GM21619 (cell line): ENCODE measurements around the gene PTPN14.

ENCODE experiments used
- ATAC-seq: cut with Tn5 transposase; IDR thresholded peaks from one replicate; pipeline ENCODE4 v1.9.1; 2021; ENCODE audit not compliant: unreplicated experiment

PTPN14 gene

DNA sequence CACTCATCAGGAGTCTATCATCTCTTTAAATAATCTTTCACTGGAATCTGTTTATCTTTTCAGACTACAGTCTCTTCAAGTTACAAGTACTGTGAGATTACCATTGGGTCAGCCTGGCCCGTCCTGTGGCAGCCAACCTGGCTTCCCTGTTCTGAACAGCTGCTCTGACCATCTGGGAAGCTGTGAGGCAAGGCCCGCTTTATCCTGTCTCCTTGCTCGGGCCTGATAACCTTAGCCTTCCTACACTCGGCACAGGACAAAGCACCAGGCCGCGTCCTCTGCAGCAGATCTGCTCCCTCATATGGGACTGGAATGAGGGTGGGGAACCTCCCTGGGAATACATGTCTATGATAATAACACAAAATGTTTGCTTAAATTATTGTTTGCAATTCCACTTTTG lies 113.3 kb downstream of the PTPN14 start:
- no peak for ATAC-seq

DNA sequence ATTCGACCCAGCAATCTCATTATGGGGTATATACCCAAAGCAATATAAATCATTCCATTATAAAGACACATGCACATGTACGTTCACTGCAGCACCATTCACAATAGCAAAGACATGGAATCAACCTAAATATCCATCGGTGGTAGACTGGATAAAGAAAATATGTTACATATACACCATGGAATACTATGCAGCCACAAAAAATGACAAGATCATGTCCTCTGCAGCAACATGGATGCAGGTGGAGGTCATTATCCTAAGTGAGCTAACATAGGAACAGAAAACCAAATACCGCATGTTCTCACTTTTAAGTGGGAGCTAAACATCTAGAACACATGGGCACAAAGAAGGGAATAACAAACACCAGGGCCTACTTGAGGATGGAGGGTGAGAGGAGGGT lies 115.5 kb downstream of the PTPN14 start:
- no peak for ATAC-seq

DNA sequence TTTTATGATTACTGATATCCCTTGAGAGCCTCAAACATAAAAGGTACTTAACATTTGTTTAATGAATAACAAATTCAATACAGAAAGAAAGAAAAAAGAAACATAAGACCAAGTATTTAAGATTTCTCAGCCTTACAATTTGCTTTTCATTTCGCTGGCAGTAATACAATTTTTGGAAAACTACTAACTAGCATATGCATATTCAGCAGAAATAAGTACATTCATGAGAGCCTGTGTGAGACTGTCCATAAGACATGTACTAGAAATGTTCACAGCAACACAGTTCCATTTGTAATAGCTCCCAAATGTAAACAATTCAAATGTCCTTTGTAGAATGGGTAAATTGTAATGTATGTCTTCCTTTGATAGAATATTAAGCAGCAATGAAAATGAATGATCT lies 119.2 kb downstream of the PTPN14 start:
- ATAC-seq, result no peak

DNA sequence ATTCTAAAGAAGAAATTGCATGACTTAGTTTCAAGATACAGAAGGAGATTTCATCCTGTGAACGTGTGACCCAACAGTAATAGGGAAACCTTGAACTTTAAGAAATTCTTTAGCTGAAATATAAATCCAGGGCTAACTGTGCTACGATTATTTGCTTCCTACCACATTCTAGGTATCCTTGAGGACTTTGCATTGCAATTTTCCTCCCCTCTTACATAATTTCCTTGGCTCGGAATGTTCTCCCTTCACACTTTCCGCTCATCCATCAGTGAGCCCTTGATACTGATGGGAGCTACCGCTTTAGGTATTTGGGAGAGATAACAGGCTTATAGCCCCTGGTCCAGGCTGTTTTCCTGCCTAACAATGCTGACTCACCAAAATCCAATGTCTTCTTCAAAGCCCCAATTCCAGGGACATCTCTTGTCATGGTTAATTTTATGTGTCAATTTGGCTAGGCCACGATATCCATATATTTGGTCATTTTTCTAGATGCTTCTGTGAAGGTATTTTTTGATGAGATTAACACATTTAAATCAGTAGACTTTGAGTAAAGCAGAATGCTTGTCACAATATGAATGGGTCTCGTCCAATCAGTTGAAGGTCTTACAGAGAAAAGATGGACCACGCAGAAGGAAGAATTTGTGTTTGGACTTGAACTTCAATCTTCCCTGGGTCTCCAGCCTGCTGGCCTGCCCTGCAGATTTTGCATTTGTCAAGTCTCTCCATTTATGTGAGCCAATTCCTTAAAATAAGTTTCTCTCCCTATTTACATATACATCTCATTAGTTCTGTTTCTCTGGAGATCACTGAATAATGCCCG lies 121.2 kb downstream of the PTPN14 start:
- no peak for ATAC-seq

DNA sequence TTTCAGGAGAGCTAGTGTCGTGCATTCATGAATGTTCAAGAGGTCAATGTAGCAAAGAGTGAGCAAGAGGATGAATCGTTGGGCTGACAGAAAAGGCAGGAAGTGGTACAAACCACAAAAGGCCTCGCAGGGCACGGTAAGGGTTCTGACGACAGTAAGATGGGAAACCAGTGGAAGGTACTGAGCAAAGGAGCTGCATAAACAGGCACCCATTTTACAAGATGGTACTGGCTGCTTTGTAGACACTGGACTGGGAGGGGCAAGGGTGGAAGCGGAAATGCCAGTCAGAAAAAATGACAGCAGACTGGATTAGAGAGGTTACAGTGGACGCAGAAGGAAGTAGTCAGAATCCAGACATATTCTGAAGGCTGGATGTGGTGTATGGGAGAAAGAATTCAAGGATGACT lies 123.5 kb downstream of the PTPN14 start:
- ATAC-seq, result peak; percentile 98

DNA sequence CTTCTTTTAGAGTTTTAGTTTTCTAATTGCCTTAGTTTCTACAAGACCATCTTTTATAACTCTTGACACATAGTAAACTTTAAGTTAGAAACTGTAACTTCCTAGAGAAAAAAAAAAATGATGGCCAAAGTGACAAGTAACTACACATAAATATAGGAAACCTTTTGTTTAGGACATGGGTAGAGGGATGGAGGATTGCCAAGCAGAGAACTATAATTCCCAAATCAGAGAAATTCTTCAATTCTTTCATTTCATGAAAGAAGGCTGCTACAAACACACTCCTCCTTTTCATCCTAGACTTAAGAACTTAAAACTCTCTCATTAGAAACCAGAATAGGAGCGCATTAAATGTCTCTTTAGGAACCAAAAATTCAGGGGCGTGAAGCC lies 125.0 kb downstream of the PTPN14 start:
- ATAC-seq, result no peak

DNA sequence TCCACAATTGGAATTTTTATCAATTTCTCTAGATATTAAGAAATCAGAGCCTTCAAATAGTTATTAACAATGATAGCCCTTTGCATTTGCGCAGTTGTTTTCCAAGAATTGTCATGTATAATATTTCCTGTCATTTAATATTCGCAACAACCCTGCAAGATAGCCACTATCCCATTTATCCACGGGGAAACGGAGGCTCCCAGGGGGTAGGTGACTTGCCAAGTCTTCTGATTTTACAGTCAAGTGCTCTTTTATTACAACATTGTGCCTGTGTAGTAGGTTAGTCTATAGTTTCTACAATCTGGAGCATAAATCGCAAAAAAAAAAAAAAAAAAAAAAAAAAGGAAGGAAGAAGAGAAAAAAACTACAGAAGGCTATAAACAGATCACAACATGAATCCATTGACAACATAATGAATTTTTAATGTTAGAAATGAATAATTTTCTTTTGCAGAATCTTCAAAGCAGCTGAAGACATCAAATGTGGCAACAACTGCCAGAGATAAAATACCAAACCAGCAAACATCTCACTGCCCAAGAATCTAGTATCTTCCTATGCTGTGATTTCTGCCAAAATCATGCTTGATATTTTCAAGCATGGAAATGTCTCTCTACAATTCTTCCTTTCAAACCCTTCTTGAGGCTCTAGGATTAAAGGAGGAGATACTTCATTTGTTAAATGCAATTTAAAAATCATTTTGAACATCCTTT lies 125.5 kb downstream of the PTPN14 start:
- no peak for ATAC-seq

DNA sequence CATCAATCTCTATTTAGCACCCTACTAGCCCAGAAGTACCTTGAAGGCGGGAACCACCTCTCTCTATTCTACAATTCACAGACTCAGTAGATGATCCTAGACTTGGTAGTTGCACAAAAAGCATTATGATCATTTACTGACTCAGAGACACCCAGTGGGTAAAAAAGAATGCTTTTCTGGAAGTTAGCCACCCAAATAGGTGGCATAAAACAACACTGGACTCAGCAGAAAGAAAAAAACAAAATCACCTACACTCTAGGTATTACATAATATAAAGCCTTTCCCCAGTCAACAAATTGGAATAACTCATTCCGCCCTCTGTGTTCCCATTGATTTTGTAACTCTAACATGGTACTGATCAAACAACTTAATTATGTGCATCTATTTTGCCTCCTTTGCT lies 126.3 kb downstream of the PTPN14 start:
- no peak for ATAC-seq

DNA sequence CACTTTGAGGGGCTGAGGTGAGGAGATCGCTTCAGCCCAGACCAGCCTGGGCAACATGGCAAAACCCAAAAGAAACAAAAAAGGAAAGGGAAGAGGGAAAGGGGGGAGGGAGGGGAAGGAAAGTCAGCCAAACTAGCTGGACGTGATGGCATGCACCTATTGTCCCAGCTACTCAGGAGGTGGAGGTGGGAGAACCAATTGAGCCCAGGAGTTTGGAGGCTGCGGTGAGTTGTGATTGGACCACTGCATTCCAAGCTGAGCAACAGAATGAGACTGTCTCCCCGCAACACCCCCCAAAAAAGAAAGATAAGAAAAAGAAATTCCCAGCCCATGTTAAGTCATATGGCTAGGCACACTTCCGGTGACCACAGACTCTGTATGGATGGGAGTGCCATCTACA lies 128.4 kb downstream of the PTPN14 start:
- ATAC-seq, result no peak

DNA sequence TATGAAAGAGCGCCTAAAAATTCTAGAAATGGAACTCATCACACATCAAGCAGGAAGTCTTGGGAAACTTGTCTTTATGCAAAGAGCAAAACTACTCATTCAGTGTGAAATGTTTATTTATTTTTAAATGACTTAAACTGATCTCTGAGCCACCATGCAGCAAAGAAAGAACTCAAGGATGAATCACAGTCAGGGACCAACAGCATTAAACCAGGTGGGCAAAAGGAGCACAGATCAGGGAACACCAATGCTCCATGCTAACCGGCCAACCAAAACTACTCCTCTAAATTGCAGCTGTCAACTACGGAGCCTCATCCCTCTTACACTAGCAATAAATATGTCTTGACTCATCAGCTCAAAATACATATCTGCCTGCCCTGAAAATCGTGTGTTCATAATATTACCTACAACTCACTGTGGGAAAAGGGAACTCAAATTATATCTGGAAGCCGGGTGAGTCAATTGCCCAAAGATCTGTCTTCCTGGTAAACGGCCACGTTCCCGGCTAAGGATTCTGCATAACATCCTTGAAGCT lies 129.2 kb downstream of the PTPN14 start:
- ATAC-seq, result no peak

DNA sequence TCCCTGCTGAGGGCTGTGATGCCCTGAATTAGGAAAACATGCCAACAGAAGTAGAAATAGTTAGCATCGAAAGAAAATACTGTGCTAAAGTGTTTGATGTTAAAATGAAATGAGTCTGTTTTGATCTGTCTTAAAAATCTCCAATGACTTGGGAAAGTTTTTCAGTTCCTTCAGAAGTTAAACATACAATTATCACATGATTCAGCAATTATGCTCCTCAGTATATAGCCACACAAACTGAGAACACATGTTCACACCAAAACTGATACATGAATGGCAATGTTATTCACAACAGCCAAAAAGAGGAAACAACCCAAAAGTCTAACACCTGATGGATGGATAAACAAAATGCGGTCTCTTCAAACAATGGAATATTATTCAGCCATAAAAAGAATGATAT lies 130.6 kb downstream of the PTPN14 start:
- ATAC-seq, result no peak

DNA sequence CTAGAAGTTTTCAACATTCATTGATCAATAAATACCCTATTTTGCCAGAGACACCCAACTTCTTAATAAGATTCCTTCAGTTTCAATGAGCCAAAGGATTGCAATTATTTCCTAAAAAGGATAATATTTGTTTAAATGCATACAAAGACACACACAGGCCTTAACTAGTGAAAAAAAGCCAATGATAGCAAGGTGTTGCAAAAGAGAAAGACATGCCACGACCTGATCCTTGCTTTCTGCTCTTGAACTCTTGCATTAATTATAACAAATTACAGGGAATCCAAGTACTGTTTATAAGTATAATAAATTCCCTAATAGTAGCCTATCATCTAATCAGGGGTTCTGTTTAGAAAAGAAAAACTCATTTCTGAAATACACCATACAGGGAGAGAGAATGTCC lies 131.1 kb downstream of the PTPN14 start:
- no peak for ATAC-seq

DNA sequence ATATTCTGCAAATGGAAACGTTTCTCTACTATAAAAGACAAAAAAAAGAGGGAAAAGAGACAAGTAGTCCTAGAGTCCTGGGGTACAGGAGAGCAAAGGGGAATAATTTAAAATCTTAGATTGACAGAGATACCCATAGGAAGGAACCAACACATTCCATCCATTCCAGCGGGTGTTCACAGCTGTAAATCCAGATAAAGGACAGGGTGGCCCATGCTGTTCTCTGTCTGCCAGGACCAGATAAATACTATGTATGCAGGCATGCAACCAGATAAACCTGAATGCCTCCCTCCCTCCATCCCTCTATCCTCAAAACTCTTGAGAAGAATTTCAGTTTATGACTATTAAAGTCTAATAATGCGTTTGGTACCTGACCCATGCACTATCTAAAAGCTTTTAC lies 131.8 kb downstream of the PTPN14 start:
- ATAC-seq, result no peak

DNA sequence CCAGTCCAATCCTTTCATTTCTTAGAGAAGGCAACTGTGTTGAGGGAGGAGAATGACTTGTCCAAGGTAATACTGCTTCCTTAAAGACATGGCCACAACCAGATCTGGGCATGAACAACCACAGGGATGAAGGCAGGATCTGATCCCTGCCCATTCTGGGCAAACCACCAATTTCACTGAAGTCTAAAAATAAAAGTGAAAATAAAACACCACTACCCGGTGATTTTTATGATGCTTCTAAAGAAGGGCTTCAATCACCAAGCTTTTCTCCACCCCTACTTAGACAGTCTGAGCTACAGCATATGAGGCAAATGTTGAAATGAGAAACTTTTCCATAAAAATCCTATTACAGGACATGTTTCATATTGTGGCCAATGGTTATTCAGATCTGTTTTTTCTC lies 133.0 kb downstream of the PTPN14 start:
- ATAC-seq, result no peak

DNA sequence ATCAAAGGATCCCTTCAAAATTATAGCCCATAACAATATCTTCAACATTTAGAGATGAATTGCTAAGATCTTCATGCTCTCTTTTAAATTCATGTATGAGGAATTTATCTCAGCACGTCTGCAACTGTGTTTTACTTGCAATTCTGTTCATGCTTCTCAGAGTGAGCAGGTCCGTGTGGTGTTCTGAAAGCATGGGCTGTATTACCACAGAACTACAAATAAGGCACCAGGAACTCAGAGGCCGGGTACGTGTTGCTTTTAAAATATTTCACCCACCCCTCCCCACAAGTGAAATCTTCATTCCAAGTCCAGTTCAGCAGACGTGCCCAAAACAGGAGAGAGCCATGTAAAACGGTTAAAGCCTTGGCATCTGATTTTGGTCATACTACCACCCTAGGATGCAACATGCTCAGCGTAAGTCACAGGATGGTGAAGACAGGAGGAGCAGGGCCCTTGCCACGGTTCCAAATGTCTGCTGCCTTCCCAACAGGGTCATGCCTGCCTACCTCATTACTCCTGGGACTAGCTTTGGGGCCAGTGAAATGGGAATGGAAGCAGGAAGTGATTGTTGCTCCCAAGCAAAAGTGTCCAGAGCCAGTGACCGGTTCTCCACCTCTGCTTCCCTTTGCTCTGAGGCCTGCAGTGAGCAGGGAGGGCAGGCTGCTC lies 133.7 kb downstream of the PTPN14 start:
- no peak for ATAC-seq

DNA sequence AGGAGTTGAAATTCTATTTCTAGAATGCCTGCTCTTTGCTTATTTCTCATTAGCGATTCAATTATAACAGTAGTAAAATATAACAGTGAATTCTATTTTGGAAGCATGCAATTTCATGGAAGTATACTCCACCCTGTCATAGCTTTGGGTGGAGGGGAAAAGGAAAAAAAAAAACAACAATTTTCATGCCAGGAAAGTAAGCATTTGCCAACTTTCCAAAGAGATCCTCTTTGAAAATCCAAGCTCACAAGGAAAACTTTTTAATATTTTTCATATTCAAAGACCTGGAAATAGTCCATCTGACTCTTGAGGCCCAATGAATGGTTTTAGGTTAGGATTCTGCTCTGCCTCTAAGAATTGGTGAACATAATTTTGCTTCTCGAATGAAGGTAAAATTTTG lies 134.5 kb downstream of the PTPN14 start:
- ATAC-seq, result no peak

DNA sequence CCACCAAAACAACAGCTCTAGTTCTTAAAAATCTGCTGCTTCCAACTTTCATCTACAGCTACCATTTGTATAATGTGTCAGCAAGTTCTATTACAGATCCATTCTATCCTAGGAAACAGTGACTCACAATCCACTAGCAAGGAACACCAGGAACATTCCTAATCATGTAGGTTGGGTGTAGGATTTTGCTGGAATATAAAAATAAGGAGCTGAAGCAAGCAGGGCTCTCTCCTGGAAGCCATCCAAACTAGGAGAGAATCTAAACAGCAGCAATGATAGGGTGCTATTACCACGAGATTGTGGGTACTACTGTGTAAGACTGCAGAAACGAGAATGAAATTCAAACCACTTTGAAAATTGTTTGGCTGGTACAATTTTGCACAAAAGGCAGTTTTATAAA lies 135.0 kb downstream of the PTPN14 start:
- no peak for ATAC-seq

DNA sequence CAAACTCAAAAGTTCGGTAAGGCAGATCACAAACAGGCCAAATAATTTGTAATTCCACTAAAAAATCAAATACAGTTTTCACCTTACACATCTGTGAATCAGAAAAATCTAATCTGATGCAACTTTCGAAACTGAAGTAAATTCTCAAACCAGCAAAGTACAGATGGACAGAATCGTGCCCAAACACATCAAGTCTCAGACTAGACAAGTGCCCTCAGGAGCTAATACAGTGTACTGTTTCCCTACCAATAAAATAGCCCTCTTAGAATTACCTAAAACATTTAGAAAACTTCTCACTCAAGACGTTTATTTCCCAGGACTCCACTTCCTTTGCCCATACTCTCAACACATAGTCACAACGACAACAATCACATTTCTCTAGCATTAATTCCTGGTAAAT lies 136.3 kb downstream of the PTPN14 start:
- ATAC-seq, result no peak

DNA sequence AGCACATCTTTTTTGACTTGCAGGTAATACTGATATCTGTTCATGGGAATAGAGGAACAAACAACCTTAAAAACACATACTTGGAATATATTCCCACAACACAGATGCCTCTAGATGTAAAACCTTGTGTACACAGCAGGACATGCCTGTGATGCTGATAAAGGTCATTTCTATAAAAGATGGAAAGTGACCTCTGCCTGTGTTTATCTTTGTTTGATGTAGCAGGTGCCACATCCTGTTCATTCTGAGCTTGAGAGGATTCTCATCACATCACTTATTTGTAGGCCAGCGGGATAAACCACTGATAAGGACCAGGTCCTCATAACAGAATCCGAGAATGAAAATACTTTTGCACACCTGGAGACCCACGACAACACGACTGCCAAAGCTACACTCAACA lies 136.7 kb downstream of the PTPN14 start:
- ATAC-seq, result no peak

DNA sequence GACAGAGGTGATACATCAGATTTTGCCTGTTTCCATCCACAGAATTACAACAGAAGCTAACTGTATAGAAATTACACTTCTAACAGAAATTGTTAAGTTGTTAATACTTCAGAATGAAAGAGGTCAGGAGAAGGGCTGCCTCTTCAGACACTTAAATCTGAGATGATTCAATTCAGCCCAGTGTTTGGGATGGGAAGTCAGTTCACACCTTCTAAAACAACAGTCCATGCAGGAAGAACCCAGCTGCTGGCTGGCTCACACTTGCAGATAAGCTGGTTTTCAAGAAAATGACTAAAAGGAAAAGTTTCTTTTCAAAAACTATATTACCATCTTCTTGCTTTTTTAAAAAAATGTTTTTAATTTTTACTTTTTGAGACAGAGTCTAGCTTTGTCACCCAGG lies 138.1 kb downstream of the PTPN14 start:
- ATAC-seq, result no peak

DNA sequence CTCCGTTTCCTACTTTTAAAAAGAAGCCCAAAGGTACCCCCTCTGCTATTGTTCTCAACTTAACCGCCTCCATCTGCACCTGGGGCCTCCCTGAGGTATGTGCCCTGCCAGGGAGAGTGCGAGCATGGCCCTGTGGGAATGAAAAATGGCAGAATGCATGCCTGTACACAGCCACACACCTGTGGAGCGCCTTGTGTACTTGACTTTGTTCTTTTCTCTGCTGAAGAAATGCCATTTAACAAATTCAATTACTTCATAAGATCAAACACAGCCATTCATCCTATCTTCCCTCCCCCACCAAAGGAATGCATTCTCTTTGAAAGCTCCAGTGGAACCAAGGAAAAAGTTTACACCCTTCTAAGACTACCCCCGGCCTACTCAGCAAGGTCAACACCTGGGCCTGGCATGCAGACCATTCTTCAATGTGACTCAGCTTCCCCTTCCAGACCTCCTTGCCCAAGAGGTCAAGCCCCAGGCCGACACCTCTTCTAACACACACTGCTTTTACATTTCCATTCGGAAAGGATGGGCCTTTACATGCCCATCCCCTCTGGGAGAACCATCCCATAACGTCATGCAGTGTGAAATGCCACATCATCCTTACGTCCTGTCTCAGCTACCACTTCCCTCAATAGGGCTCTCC lies 146.7 kb downstream of the PTPN14 start:
- peak; percentile 33 for ATAC-seq
